OCI-LY3 (cell line): ENCODE data around the gene MKX.

Experiments
- H2AFZ ChIP-seq: fragments of 200-600, 300-600 bp; shearing (Covaris generic); 2 replicates; pipeline ENCODE4 v1.6.0; 2014; ENCODE audit warnings: antibody characterized with exemption, low read depth, low read length
- H3K27ac ChIP-seq: fragments of 200-600, 300-600 bp; sonication (generic); 2 replicates; pipeline ENCODE4 v1.5.1; 2014; ENCODE audit warnings: mild to moderate bottlenecking, low read length, moderate library complexity, mixed read lengths
- H3K27me3 ChIP-seq: fragments of 200-600, 300-600 bp; sonication (generic); 2 replicates; pipeline ENCODE4 v1.6.1; 2014; ENCODE audit warnings: low read depth, low read length, mixed read lengths
- H3K36me3 ChIP-seq: fragments of 200-600, 300-600 bp; sonication (generic); replicated peaks from 2 replicates; pipeline ENCODE3; 2014; ENCODE audit warnings: low read depth, low read length, mixed read lengths
- H3K4me1 ChIP-seq: fragments of 300-600, 200-600 bp; sonication (generic); 2 replicates; pipeline ENCODE4 v1.6.1; 2014; ENCODE audit warnings: low read length, mixed read lengths
- H3K4me2 ChIP-seq: fragments of 200-600, 300-600 bp; sonication (generic); 2 replicates; pipeline ENCODE4 v1.6.1; 2014; ENCODE audit warnings: low read length, mixed read lengths
- H3K4me3 ChIP-seq: fragments of 300-600, 200-600 bp; sonication (generic); 2 replicates; pipeline ENCODE4 v1.5.1; 2014; ENCODE audit warnings: antibody characterized with exemption, mild to moderate bottlenecking, low read length, moderate library complexity
- H3K79me2 ChIP-seq: fragments of 300-600, 200-600 bp; shearing (Covaris generic); 2 replicates; pipeline ENCODE4 v1.6.1; 2014; ENCODE audit warnings: mild to moderate bottlenecking, low read length, mixed read lengths
- H3K9ac ChIP-seq: fragments of 300-600, 200-600 bp; shearing (Covaris generic); 2 replicates; pipeline ENCODE4 v1.6.0; 2014; ENCODE audit warnings: mild to moderate bottlenecking, low read length, moderate library complexity
- H3K9me3 ChIP-seq: fragments of 200-600, 300-600 bp; shearing (Covaris generic); 2 replicates; pipeline ENCODE4 v1.6.1; 2014; ENCODE audit warnings: low read length, mixed read lengths; ENCODE audit not compliant: insufficient read depth
- H4K20me1 ChIP-seq: fragments of 200-600, 300-600 bp; sonication (generic); 2 replicates; pipeline ENCODE4 v1.6.1; 2016; ENCODE audit warnings: low read length, mixed read lengths; ENCODE audit not compliant: insufficient read depth
- EZH2phosphoT487 ChIP-seq: fragments of 200-600 bp; shearing (Covaris generic); IDR thresholded peaks from 2 replicates; pipeline ENCODE4 v1.6.1; 2018; ENCODE audit warnings: antibody characterized with exemption, mixed run types, low read depth
- TF ChIP-seq, protein P1 (sequence below): fragments of 200-600, 300-600 bp; sonication (generic); IDR thresholded peaks from 2 replicates; pipeline ENCODE4 v1.5.1; 2014; ENCODE audit warnings: antibody characterized with exemption, low read length, low read depth

The MKX gene

DNA sequence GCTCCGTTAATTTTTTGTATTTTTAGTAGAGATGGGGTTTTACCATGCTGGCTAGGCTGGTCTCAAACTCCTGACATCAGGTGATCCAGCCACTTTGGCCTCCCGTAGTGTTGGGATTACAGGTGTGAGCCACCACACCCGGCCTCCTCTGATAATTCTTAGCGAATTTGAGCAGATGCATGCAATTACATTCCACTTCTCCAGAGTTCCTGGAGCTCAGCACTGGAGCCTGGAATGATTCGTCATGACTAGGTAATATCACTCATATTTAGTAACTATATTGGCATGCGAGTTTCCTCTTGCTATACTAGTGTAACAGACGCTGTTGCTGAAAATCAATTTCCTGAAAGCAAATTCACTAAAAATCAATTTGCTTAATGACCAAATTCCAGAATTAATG is 86.8 kb downstream of the MKX start:
- no peak for TF ChIP-seq EZH2phosphoT487
- TF ChIP-seq, protein P1, sequence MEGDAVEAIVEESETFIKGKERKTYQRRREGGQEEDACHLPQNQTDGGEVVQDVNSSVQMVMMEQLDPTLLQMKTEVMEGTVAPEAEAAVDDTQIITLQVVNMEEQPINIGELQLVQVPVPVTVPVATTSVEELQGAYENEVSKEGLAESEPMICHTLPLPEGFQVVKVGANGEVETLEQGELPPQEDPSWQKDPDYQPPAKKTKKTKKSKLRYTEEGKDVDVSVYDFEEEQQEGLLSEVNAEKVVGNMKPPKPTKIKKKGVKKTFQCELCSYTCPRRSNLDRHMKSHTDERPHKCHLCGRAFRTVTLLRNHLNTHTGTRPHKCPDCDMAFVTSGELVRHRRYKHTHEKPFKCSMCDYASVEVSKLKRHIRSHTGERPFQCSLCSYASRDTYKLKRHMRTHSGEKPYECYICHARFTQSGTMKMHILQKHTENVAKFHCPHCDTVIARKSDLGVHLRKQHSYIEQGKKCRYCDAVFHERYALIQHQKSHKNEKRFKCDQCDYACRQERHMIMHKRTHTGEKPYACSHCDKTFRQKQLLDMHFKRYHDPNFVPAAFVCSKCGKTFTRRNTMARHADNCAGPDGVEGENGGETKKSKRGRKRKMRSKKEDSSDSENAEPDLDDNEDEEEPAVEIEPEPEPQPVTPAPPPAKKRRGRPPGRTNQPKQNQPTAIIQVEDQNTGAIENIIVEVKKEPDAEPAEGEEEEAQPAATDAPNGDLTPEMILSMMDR: no peak
- no peaks in the 10 kb centered on the region for H4K20me1 ChIP-seq
- H3K9ac ChIP-seq: no peak overlapping the region
- H3K36me3 ChIP-seq: no peaks in the 10 kb centered on the region
- H3K27me3 ChIP-seq: no peaks in the 10 kb centered on the region
- no peak overlapping the region for H2AFZ ChIP-seq
- H3K79me2 ChIP-seq: no peaks in the 10 kb centered on the region
- no peaks in the 10 kb centered on the region for H3K9me3 ChIP-seq
- H3K27ac ChIP-seq: no peak overlapping the region
- no peaks in the 10 kb centered on the region for H3K4me1 ChIP-seq
- H3K4me3 ChIP-seq: no peak overlapping the region
- H3K4me2 ChIP-seq: no peak overlapping the region

DNA sequence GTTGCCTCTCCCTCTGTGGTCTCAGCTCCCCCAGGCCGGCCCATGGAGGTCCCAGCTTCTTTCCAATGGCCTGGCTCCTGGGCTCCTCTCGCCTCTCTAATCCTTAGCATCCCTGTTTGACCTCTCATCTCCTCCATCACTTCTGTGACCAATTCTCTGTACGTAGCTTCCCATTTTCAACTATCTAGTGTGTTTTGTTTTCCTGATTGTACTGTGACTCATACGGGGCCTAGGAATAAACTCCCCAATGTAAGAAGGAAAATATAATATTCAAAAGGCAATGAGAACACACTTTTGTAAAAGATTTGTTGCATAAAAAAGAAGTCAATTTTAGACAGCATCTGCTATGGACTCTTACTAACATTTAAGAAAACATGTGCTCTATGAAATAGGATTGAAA is 90.3 kb downstream of the MKX start:
- H3K4me1 ChIP-seq: no peaks in the 10 kb centered on the region
- no peak overlapping the region for H2AFZ ChIP-seq
- H4K20me1 ChIP-seq: no peaks in the 10 kb centered on the region
- TF ChIP-seq, protein P1: no peak
- no peak for TF ChIP-seq EZH2phosphoT487
- no peaks in the 10 kb centered on the region for H3K27me3 ChIP-seq
- H3K79me2 ChIP-seq: no peaks in the 10 kb centered on the region
- no peaks in the 10 kb centered on the region for H3K9me3 ChIP-seq
- H3K4me2 ChIP-seq: no peak overlapping the region
- H3K36me3 ChIP-seq: no peaks in the 10 kb centered on the region
- H3K9ac ChIP-seq: no peak overlapping the region
- H3K27ac ChIP-seq: no peak overlapping the region
- H3K4me3 ChIP-seq: no peak overlapping the region

DNA sequence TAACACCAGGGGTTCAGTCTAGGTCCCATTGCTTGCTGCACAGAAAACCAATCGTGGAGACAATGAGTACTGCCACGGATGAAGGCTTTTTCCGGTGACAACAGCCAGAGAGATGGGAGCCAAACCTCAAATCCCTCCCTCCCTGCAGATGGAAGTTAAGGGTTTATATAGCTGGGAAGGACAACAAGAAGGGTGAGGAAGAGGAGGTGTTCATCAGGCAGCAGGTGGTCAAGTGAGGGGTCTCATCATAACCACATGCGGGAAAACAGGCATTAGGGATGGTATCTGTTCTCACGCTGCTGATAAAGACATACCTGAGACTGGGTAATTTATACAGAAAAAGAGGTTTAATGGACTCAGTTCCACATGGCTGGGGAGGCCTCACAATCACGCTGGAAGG is 91.3 kb downstream of the MKX start:
- Histone ChIP-seq H2AFZ (no peak overlapping the region), H3K9ac (no peak overlapping the region), H3K27me3 (no peaks in the 10 kb centered on the region), H4K20me1 (no peaks in the 10 kb centered on the region), H3K27ac (no peak overlapping the region), H3K4me3 (no peak overlapping the region), H3K79me2 (no peaks in the 10 kb centered on the region), H3K4me2 (no peak overlapping the region), H3K36me3 (no peaks in the 10 kb centered on the region), H3K9me3 (no peaks in the 10 kb centered on the region), H3K4me1 (no peaks in the 10 kb centered on the region)
- TF ChIP-seq, protein P1: no peak
- TF ChIP-seq EZH2phosphoT487: no peak

DNA sequence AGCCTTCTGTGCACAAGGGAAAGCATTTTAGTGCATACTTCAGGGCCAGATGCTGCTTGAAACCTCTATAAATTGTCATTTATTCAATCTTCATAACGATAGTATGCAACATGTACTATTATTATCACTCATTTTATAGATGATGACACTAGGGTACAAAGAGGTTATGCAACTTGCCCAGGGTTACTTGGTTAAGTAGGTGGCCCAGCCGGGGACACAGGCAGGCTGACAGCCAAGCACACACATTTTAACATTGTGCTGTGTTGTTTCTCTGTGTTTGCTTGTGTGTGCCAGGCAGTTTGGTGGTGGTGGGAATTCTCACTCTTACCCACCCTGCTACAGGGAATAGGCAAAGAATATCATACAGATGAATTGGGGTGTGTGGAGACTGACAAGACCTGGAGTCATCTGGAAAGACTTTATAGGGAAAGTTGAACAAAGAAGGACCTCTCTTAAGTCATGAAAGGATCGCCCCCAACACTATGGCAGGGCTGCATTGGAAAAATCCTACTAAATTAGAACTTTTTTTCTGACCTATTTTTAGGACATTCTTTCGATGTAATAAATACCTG is 98.9 kb downstream of the MKX start:
- Histone ChIP-seq H2AFZ (no peak overlapping the region), H3K79me2 (no peaks in the 10 kb centered on the region), H3K27me3 (no peaks in the 10 kb centered on the region), H3K4me1 (no peaks in the 10 kb centered on the region), H3K9me3 (no peaks in the 10 kb centered on the region), H4K20me1 (no peaks in the 10 kb centered on the region), H3K9ac (no peak overlapping the region), H3K4me2 (no peak overlapping the region), H3K27ac (no peak overlapping the region), H3K4me3 (no peak overlapping the region), H3K36me3 (no peaks in the 10 kb centered on the region)
- no peak for TF ChIP-seq EZH2phosphoT487
- TF ChIP-seq, protein P1: no peak
